NK-92 treated with Interleukin-12 subunit alpha and Interleukin-12 subunit beta, amount 100 ng/mL, for 24 hours (cell line): Measurements from ENCODE around the gene SLC22A23.

ENCODE experiments used
- DNase-seq: peaks from one replicate; lab custom pipeline; 2025; lab: John Stamatoyannopoulos, UW

SLC22A23 gene

DNA sequence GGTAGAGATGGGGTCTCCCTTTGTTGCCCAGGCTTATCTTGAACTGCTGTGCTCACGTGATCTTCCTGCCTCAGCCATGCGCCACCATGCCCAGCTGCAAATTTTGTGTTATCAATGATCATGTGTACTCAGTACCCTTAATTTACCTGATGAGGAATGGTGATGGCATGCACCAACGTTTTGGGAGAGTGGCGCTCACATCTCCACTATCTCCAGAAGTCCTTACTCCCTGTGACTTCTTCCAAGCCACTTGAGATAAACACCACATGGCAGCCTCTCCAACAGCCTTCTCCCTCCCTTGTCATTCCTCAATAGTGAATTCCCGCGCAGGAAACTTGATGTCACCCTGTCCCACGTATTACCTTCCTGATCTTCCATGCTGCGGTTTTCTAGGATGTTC is 140.0 kb downstream of the SLC22A23 start:
- DNase-seq, result no peak

DNA sequence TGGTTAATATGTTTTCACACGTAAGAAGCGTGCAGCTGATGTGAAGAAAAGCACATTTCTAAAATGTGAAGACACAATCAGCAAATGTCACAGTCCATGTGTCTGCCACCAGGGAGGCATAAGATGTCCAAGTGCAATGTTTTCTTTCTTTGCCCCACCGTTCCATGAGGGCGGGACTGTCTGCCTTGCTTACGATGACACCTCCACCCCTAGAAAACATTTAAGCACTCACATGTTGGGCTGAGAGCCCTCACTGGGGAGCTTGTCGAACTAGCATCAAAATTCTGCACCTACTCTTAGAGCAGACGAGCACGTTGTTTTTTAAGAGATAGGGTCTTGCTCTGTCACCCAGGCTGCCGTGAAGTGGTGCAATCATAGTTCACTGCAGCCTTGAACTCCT is 140.5 kb downstream of the SLC22A23 start:
- no peak for DNase-seq

DNA sequence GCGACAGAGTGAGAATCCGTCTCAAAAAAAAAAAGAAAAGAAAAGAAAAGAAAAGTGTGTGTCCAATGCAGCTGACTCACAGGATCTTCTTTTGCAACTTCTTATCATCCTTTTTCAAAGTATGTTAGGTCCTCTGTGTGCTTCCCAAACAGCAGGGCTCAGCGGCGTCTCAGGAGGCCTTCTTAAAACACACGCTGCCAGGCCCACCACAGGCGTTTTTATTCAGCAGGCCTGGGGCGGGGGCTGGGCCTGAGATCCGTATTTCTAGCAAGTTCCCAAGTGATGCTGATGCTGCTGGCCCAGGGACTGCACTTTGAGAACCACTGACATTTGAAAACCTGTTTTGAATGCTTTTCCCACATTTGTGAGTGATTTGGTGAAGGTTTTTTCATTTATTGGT is 141.0 kb downstream of the SLC22A23 start:
- DNase-seq, result no peak

DNA sequence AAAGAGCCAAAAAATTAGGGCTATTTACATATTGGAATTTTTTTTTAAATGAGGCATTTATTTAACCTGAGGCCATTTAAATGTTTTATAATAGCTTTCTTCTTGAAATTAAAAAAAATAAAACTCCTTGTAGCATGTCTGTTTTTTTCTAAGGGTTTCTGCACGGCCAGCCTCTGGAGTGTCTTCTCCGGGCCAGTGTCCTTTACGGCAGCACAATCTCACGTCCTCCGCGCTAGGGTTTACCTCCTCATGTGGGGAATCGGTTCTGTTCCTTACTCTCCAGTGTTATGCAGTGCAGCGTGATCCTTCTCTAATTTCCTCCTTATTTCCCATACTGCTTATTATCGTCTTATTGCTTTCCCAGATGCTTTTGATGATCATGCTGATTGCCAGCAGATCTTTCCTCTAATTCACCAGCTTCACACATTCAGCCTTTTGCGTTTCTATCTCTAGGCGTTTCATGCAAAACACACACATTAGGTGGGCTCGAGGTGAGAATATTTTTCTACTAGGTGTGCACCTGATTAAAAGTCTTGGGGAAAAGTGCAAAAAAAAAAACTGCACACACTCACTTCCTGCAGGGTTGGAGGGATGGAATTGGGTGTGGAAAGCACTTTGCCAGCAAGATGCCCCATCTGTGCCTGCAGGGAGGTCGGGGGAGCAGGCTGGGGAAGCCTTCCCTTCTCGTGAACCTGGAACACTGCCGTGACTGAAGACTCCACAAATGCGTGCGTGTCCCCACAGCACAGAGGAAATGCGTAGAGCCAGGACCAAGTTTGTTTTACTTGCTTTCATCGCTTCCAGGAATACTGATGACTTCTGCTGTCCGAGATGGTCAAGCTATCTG is 142.0 kb downstream of the SLC22A23 start:
- no peak for DNase-seq

DNA sequence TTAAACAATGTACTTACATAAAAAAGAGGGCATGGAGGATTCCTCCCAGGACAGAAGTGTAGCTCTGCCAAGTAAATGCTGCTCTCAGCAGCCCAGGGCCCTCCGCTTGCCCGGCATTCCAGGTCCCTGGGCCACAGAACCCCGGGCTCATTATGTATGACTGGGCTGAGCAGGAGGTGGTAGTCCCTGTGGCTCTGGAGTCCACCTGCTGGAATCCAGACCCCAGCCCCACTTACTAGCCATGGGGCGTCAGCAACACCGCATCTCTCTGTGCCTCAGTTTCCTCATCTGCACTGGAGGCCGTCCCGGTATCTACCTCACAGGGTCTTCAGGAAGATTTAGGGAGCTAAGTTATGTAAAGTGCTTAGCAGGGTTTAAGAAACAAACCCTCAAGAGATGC is 142.7 kb downstream of the SLC22A23 start:
- DNase-seq, result no peak

DNA sequence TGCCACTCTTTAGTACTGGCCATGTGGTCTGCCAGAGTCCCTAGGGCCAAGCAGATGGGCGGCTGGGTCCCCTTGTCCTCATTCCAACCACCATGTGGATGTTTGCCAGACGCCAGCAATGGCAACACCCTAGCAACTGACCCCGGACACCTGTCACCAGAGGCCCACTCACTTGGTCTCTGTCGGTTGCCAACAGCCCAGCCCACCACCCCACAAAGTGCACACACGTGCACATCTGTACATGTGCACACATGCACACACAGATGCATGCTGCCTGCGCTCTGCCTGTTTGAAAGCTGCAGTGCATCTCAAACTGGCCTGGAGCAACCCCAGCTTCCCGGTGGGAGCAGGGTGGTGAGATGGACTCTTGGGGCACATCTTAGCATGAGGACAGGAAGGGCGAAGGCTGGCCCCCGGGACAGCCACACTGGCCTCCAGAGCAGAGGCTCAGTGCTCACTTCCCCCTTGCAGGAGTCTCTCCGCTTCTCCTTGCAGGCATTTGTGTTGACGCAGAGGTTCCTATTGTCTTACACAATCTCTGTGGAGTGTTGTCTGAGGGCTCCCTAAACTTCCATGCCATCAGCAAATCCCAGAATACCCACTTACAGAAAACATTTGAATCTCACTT is 144.1 kb downstream of the SLC22A23 start:
- DNase-seq, result no peak

DNA sequence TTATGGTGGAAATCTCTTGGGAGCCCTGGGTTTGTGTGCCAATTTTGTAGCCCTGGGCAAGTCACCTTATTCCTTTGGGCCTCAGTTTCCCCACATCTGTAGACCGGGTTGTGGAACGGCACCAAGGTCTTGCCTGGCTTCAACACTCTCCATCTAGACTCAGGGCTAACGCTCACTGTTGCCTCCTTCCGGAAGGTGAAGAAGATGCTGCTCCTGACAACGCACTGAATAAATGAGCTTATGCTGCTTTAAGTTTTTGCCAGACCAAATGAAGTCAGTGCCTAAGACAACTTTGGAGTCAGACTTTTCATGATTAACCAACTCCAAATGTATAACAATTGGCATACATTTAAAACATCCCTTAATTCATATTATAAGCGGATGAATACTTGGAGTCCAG is 145.0 kb downstream of the SLC22A23 start:
- DNase-seq, result no peak

DNA sequence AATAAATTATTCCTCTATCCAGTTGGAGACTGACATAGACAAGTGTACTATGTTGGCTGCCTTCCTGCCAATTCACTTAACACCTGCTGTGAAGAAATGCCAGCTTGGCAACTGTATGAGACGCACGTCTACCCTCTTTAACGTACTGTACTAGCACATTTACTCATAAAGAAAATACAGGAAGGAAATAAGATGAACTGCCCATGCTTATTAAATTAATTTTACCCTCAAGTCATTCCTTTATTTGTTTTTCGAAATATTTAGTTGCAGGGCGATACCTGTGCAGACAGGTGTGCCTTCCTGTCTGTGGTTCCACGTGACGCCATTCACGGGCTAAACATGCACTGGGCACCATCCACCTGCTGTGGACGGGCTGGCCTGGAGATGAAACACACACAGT is 146.1 kb downstream of the SLC22A23 start:
- DNase-seq, result no peak

DNA sequence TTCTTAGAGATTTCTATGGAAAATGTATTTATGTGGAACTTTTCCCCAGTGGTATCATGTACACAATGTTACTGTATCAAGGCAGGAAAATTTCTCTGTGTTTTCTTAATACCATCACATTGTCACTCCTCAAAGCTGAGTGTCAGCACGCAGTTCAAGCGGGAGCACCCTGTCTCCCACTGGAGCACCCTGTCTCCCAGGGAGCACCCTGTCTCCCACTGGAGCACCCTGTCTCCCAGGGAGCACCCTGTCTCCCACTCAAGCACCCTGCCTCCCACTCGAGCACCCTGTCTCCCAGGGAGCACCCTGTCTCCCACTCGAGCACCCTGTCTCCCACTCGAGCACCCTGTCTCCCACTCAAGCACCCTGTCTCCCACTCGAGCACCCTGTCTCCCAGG is 146.8 kb downstream of the SLC22A23 start:
- DNase-seq, result no peak

DNA sequence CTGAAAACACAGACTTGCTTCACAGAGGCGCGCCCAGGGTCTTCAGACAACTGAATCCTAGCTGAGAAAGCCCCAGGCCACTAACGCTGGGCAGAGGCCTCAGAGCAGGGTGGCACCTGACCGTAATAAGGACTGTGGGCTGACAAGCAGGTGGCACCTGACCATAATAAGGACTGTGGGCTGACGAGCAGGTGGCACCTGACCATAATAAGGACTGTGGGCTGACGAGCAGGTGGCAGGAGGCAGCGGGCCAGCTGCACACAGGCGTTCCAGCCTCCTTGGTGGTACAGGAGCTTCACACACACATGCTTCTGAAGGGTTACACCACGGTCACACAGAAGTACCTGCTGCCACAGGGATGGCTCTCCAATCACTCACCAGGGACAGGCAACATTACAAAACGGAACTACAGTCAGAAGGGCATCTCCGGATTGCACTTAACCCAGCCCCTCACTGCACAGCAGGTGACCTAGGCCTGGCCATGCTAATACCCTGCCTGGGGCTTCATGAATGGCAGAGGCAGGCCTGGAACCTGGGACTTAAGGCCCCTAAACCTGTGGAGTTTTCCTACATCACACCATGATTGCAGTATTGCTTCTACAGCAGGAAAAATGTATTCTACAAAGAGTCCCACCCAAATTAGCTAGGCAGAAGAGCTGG is 147.3 kb downstream of the SLC22A23 start:
- no peak for DNase-seq

DNA sequence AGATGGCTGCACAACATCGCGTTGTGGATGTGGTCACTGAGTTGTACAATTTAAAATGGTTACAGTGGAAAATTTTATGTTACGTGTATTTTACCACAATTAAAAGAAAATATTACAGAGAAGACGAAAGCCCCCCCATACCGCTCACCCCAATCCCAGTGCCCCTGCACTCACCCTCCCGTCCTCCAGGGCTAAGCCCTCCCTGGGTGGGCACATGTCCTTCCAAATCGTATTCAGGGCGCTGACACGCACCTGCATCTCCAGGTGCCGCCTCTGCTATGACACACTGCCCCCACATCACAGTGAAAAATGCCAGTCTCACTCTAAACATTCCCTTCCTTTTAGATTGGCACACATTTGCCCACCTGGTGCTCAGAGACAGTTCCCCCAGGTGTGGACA is 148.7 kb downstream of the SLC22A23 start:
- no peak for DNase-seq

DNA sequence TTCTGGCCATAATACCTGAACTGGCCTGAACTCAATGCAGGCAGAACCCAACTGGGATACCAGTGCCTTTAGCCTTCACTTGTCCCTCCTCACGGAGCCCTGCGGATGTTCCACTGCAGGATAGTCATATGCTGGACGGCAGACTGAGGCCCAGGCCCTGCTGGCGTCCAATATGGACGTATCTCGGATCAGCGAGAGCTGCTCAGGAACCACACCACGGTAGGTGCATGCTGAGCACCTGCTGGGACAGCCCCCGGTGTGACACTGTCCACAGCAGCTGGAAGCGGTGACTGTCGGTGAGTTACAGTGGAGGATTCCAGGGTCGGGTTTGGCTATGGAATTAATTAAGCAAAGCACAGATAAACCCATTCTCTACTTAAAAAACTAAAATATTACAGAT is 149.4 kb downstream of the SLC22A23 start:
- DNase-seq, result no peak

DNA sequence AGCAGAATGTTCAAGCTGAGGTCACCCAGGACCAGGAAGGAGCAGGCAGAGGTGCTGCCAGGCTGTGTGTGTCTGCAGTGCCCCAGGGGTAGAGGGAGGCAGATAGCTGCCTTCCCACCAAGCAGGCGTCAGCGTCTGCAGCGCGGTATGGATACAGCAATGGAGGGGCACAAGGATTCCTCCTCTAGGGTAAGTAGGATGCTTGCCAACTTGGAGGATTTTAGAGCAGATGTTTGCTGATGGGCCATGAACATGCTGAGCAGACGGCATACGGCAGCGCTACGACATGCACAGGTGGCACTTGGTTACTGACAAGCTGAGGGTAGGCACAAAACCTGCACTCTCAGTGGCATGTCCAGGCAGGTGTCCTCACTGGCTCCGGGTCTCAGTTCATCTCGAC is 150.0 kb downstream of the SLC22A23 start:
- no peak for DNase-seq

DNA sequence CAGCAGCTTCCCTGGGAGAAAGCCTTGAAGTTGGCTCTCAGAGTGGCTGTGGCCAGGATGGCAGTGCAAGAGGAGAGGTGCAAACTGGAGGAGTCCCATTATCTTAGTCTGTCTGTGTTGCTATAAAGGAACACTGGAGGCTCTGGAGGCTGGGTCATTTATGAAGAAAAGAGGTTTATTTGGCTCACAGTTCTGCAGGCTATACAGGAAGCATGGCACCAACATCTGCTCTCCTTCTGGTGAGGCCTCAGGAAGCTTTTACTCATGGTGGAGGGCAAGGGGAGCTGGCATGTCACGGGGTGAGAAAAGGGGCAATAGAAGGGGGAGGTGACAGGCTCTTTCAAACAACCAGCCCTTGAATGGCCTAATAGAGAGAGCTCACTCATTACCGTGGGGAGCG is 151.0 kb downstream of the SLC22A23 start:
- DNase-seq, result no peak

DNA sequence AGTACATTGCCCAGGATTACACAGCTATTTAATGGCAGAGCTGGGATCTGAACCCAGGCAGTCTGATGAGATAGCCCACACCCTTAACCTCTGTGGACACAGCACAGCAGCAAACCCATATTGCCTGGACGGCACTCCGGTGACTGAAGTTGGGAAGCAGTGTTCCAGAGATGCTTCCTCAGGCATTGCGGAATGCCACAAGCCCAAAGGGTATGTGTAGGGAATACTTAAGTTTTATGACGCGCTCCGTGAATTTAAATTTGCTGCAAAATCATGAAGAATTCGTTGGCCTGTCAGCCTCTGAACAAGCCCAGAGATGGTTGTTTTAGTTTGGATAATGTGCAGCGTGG is 151.7 kb downstream of the SLC22A23 start:
- DNase-seq, result no peak

DNA sequence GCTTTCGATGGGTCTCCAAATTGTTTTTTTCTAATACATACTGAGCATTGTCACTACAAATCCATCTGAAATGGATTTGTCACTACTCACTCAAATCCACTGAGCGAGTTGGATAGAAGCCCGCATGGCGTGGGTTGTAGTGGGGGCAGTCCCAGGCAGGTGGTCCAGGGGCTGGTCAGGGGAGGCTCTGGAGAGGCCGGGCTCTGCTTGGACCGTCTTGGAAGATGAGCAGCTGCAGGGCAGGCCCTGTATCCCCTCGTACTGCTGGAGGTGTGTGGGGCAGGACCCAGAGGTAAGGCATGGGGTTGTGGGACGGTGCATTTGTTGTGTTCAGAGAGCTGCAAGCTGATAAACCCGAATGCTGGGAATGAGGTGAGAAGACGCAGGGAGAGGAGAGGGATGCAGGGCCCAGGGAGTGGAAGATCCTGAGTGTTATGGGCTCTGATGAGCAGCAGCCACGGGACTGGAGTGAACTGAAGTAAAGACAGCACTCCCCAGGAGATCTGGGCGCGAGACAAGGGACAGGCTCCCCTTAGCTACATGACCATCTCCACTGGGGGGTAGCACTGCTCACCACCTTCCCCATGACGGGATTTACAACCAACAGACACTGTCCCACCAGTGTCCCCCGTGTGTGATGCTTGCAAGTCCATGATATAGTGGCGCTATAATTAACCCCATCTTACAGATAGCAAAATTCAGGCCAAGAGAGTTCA is 152.2 kb downstream of the SLC22A23 start:
- no peak for DNase-seq

DNA sequence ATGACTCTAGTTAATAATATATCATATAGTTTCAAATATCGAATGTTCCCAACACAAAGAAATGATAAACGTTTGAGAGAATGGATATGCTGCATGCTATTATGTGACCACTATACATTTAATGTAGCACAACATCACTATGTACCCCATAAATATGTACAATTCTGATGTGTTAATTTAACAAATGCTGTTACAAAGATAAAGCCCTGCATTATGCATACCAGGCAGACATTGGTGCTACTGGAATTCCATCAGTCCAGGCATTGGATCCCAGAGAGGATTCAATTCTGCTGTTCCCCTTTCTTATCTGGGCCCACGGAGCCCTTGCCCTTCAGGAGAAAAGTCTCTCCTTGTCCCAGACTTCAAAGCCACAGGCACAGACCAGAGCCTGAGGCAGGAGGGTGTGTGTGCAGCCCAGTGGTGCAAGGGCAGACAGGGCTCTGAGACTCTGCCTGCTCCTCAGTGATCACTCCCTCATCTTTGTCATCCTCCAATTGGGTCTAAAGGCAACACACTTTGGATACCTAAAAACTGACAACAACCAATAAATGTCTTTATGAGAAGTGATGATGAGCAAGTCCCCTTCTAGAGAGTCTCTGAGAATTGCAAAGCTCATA is 152.9 kb downstream of the SLC22A23 start:
- DNase-seq, result no peak

DNA sequence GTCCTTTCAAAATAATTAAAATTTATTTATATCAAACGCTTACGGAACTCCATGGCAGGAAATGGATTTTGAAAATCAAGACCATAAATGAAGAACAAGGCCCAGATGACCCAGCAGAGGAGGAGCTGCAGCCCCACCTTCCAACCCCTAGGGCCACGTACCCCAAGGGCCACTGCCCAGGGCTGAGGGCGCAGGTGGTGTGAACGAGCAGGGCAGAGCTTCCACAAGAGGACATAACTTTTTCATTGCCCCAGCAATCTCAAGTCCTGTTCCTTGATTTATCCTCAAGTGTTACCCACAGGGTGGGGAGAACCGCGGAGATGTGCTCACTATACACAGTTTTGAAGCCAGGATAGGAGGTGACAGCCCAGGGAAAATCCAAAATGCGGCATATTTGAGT is 155.3 kb downstream of the SLC22A23 start:
- no peak for DNase-seq

DNA sequence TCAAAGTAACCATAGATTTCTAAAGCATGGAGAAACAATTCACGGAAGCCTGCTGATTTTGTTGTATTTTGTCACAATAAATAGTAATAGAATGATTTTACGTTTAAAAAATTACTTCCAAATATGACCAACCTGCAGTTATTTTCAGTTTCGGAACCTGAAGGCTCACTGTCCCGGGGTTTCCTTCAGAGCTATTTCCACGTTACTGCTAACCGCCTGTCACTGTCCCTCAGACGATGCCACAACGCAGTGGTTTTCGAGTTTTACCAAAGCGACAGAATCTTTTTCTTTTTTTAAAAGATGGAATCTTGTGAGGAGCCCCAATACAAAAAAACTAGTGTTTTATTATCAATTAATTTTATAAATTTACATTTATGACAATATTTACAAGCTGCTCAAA is 157.6 kb downstream of the SLC22A23 start:
- DNase-seq, result no peak

DNA sequence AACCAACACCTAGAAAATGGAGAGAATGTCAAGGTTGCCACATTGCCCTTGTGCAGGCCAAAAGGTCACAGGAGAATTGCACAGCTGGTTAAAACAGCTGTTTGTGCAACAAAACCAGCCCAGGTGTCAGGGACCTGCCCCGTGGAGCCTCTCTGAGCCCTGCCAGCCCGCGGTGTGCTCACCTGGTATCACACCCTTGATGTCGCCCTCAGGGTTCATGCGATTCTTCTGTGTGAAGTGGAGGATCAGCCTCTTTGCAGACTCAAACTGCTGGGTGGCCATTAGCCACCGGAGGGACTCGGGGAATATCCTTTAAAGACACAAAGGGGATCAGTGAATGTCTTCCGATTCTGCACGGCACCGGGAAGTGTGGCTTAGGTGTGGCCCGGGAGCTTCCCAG is 158.9 kb downstream of the SLC22A23 start:
- DNase-seq, result no peak

DNA sequence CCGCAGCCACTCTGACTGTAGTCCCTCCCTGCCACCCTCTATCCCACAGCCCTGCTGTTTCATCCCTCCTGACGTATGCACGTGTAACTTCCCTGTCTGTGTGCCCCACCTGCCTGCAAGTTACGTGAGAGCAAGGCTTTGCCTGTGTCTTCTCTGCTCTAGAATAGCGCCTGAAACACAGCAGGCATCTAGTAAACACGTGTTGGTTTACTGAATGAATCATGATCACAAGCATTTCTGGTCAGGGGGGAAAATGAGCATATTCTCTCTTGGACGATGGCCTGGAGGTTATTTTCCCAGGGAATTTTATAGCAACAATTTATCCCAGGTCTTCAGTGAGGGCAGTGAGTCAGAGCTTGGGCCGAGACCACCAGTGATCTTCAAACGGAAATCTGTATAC is 159.8 kb downstream of the SLC22A23 start:
- no peak for DNase-seq

DNA sequence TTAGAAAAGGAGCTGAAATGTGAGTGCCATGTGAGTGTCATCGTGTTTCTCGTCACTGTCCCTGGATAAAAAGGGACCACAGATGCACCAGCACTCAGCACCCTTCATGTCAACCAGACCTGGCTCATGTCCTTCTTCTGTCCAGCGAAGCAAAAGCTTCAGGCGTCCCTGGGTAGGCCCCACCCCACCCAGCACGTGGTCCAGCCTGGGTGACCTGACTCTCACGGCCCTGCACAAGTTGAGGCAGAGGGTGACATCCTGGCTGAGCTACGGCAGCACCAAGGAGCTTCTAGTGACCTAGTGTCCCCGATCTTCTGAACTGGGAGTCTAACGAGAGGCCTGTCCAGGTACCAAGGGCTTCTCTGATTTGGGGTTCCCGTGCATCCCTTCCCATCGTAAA is 160.3 kb downstream of the SLC22A23 start:
- DNase-seq, result no peak
